GM18861 (cell line): ENCODE measurements around the gene SDR9C7.
"Not testable (repeated sequence)": the region's sequence is repeated elsewhere in the genome, so short reads cannot be mapped to it uniquely, and the experiment has no call there.

Source experiments
- ATAC-seq: cut with Tn5 transposase; IDR thresholded peaks from one replicate; pipeline ENCODE4 v1.9.1; 2021; ENCODE audit not compliant: unreplicated experiment

The SDR9C7 gene

DNA sequence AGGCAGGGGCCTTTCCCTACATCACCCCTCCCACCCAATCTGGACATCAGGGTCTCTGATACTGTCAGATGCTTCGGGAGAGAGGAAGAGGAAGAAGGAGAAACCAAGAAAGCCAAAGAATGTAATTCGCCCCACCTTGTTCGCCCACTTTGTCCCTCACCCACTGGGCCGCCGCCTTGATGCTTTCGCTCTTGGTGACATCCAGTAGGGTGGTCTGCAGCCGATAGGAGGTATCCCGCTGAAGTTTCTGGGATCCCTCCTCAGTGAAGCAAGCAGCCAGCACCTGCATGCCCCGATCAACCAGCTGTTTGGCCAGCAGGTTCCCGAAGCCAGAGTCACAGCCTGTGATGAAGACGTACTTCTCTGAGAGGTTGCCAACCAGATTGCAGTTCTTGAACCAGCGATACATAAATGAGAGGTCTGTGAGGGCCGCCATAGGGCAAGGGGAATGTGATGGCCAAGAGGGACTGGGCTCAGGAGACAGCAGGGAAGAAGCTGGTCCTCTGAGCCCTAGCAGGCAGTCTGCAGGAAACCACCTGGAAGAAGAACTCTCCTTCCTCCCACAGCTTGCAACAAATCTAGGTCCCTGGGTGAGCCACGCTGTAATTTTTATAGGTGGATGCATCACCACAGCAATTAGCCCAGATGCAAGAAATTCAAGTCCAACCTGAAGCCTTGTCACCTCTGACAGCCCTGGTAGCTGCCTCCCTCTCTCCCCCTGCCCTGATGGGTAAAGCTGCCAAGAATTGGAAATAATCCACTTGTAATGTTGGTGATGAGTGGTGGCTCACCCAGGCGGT, at the start of gene SDR9C7:
SDR9C7 (minus strand) TSS at position 583 of the 800 bp plus-strand sequence; CDS start at position 436, 147 bp downstream.
- no peak for ATAC-seq

DNA sequence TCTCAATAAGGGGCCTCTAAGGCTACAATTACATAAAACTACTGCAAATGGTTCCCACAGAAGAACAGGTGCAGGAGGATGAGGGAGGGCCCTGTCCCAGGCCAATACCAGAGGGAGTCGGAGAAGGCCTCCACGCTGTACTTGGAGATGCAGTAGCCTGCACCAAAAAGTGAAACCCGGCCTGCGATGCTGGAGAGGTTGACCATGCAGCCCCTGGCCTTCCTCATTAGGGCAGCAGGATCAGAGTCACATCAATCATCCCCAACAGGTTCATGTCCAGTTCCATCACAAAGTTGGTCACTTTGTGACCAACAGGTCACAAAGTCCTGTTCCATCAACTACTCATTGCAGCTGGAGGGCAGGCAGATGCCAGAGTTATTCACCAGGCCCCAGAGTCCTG, 49.2 kb upstream of the SDR9C7 start:
- ATAC-seq, result no peak

GRCh38 chr12:56982578-56983236, 48.5 kb upstream of the SDR9C7 start:
- not testable (repeated sequence) for ATAC-seq

- no peak for ATAC-seq
These were observed 46.8 kb upstream of the SDR9C7 start for GRCh38 chr12:56980941-56981530.

- no peak for ATAC-seq
These were observed 46.1 kb upstream of the SDR9C7 start for GRCh38 chr12:56980268-56980667.

DNA sequence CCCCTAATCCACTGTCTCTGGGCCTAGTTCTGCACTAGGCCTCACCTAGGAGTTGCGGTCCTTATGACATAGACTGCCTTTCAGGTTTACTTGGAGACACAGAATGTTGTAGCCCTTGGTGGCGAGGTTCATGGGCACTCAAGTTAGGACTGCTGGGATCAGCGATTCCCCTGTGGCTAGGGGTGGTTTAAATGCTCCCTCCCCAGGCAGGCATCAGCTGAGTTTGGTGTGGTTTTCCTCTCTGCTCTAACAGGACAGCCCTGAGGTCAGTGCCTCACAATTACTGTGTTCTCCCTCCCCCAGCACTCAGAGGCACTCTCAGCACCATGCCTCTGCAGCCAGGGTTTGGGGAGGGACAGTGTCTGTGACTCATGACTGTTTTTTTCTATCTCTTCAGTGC, 45.4 kb upstream of the SDR9C7 start:
- no peak for ATAC-seq

GRCh38 chr12:56978397-56979138, 44.4 kb upstream of the SDR9C7 start:
- no peak for ATAC-seq

GRCh38 chr12:56977361-56977760, 43.2 kb upstream of the SDR9C7 start:
- ATAC-seq, result not testable (repeated sequence)

DNA sequence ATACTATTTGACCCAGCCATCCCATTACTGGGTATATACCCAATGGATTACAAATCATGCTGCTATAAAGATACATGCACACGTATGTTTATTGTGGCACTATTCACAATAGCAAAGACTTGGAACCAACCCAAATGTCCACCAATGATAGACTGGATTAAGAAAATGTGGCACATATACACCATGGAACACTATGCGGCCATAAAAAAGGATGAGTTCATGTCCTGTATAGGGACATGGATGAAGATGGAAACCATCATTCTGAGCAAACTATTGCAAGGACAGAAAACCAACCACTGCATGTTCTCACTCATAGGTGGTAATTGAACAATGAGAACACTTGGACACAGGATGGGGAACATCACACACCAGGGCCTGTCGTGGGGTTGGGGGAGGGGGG, 40.0 kb upstream of the SDR9C7 start:
- ATAC-seq, result not testable (repeated sequence)

DNA sequence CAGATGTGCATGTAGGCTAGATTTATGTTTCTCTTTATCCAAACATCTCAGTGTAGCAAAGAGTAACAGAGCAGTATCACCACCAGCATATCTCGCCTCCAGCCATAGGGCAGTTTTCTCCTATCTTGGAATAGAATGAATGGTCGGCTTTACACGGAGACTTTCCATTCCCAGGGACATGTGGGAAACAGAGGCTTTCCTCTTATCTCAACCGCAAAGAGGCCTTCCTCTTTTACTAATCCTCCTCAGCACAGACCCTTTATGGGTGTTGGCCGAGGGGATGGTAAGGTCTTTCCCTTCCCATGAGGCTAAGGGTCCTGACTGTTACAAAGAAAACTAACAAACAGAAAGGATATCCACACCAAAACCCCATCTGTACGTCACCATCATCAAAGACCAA, 34.7 kb upstream of the SDR9C7 start:
- ATAC-seq, result not testable (repeated sequence)

DNA sequence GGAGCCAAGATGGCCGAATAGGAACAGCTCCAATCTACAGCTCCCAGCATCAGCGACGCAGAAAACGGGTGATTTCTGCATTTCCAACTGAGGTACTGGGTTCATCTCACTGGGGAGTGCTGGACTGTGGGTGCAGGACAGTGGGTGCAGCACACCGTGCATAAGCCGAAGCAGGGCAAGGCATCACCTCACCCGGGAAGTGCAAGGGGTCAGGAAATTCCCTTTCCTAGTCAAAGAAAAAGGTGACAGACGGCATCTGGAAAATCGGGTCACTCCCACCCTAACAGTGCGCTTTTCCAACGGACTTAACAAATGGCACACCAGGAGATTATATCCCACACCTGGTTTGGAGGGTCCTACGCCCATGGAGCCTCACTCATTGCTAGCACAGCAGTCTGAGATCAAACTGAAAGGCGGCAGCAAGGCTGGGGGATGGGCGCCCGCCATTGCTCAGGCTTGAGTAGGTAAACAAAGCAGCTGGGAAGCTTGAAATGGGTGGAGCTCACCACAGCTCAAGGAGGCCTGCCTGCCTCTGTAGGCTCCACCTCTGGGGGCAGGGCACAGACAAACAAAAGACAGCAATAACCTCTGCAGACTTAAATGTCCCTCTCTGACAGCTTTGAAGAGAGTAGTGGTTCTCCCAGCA, 31.9 kb upstream of the SDR9C7 start:
- not testable (repeated sequence) for ATAC-seq

DNA sequence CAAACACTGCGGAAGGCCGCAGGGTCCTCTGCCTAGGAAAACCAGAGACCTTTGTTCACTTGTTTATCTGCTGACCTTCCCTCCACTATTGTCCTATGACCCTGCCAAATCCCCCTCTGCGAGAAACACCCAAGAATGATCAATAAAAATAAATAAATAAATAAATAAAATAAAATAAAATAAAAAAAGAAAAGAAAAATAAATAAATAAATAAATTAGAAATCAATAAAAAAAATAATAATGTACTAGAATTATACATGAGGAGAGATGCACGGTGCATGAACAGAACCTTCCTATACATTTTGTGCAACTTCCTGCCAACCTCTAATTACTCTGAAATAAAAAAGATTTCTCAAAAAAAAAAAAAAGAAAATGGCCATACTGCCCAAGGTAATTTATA, 30.9 kb upstream of the SDR9C7 start:
- ATAC-seq, result not testable (repeated sequence)

- not testable (repeated sequence) for ATAC-seq
These were observed 29.3 kb upstream of the SDR9C7 start for GRCh38 chr12:56963557-56963956.

DNA sequence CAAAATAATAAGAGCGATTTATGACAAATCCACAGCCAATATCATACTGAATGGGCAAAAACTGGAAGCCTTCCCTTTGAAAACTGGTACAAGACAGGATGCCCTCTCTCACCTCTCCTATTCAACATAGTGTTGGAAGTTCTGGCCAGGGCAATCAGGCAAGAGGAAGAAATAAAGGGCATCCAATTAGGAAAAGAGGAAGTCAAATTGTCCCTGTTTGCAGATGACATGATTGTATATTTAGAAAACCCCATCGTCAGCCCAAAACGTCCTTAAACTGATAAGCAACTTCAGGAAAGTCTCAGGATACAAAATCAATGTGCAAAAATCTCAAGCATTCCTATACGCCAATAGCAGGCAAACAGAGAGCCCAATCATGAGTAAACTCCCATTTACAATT, 28.0 kb upstream of the SDR9C7 start:
- not testable (repeated sequence) for ATAC-seq

DNA sequence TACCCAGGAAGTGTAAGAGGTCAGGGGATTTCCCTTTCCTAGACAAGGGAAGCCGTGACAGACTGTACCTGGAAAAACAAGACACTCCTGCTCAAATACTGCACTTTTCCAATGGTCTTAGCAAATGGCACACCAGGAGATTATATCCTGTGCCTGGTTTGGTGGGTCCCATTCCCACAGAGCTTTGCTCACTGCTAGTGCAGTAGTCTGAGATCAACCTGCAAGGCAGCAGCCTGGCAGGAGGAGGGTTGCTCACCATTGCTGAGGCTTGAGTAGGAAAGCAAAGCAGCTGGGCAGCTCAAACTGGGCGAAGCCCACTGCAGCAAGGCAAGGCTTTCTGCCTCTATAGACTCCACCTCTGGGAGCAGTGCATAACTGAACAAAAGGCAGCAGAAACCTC, 24.2 kb upstream of the SDR9C7 start:
- ATAC-seq, result no peak

GRCh38 chr12:56957229-56958052, 23.2 kb upstream of the SDR9C7 start, which contains the start of gene RDH16:
RDH16 (minus strand) TSS chr12:56957608; CDS start chr12:56957462, 146 bp downstream.
- no peak for ATAC-seq

DNA sequence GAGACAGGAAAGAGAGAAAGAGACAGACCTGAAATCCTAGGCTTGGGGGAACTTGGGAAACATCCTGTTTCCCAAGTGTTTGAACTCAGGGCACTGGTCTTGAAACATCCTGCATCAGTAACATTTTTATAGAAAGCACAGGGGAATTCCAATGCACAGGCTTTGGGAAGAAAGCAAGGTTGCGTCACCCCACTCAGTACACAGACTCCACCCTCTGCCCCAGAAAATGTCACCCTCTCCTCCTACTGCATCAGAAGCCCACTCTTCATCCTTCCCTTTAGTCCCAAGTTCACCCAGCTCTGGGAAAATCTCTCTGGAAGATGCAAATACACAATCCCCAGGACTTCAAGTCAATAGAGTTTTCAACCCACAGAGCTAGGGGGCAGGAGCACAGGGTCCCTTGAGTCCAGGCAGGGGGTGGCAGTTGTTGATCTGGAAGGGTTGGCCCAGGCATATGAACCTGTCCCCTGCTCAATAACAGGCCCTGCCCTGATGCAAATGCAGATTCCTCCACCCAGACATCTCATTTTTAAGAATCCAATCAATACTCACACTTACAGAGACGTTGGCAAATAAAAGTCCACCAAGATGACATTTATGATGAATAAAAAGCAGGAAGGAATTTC, 21.5 kb upstream of the SDR9C7 start:
- no peak for ATAC-seq

DNA sequence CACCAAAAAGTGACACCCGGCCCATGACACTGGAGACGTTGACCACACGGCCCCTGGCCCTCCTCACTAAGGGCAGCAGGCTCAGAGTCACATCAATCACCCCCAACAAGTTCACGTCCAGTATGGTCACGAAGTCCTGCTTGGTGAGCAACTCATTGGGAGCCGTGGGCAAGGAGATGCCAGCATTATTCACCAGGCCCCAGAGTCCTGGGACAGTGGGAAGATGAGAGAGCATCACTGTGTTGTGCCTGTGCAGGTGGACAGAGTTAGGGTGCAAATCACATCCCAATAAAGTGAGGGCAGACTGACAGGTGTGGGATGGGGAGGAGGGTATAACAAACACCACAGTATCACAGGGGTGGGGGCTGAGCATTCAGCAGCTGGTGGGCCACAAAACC, 20.7 kb upstream of the SDR9C7 start:
- ATAC-seq, result no peak
